Urinary bladder (tissue), 4 donors: ENCODE measurements around the gene DAPK3. TPM values are rescaled to one million over a fixed set of nuclear protein-coding genes. Genes with fewer than 3 reads are reported as not detected.
"Not testable (repeated sequence)": the region's sequence is repeated elsewhere in the genome, so short reads cannot be mapped to it uniquely, and the experiment has no call there.

Source experiments
- DNase-seq: peaks from one replicate; pipeline ENCODE4 v3.0.0-alpha.2; 2015; ENCODE audit errors: extremely low spot score
- H3K27ac ChIP-seq: one replicate; pipeline ENCODE4 v1.5.1; 2013; ENCODE audit warnings: low read depth, mild to moderate bottlenecking, moderate library complexity
- H3K36me3 ChIP-seq: one replicate; pipeline ENCODE4 v1.6.1; 2013; ENCODE audit warnings: mild to moderate bottlenecking, moderate library complexity; ENCODE audit not compliant: insufficient read depth
- H3K4me1 ChIP-seq: one replicate; pipeline ENCODE4 v1.6.1; 2013; ENCODE audit warnings: mild to moderate bottlenecking, moderate library complexity; ENCODE audit not compliant: insufficient read depth
- H3K4me3 ChIP-seq: one replicate; pipeline ENCODE4 v1.5.1; 2013; ENCODE audit warnings: low read depth, low read length
- WGBS: extraction: QIAGEN DNeasy Blood & Tissue Kit; methylation state at CpG from one replicate; pipeline ENCODE4 v1.1.7; 2013; 5-methylcytosine and 5-hydroxymethylcytosine counted together
- polyA plus RNA-seq: library from polyadenylated mRNA; stranded (reverse); fragments of 200-250 nt; gene quantifications from one replicate; pipeline ENCODE4 v1.2.3, GENCODE V29; 2013
- total RNA-seq: library from RNA; depleted of rRNA; stranded (reverse); fragments of >200 nt; gene quantifications from one replicate; pipeline ENCODE4 v1.2.3, GENCODE V29; 2014
- donor health status: healthy with polysubstance abuse.
- donor health status: healthy.

Gene DAPK3
- total and polyA plus RNA-seq, 2 donors, result 71.9 to 129 TPM

- no peak for DNase-seq
- no peak overlapping the region for H3K27ac ChIP-seq
- no peaks in the 10 kb centered on the region for H3K36me3 ChIP-seq
- H3K4me3 ChIP-seq, result no peak overlapping the region
- H3K4me1 ChIP-seq, result no peaks in the 10 kb centered on the region
- WGBS, result 51% methylated on average over 2 of the region's 2 CpGs
Measured at GRCh38 chr19:3945838-3946237, 25.1 kb downstream of the DAPK3 start.

- DNase-seq, result no peak
- Histone ChIP-seq H3K4me1 (no peaks in the 10 kb centered on the region), H3K4me3 (no peak overlapping the region), H3K36me3 (no peaks in the 10 kb centered on the region), H3K27ac (no peak overlapping the region)
- WGBS, result 78% methylated on average over 11 of the region's 11 CpGs
Measured at GRCh38 chr19:3944018-3944721, 26.7 kb downstream of the DAPK3 start.

GRCh38 chr19:3942790-3943409 lies 28.0 kb downstream of the DAPK3 start:
- Histone ChIP-seq H3K4me1 (no peaks in the 10 kb centered on the region), H3K36me3 (no peaks in the 10 kb centered on the region), H3K27ac (no peak overlapping the region), H3K4me3 (no peak overlapping the region)
- DNase-seq, result no peak
- 77% methylated on average over 8 of the region's 8 CpGs for WGBS

GRCh38 chr19:3938300-3938950 lies 32.5 kb downstream of the DAPK3 start:
- not testable (repeated sequence) for H3K36me3 ChIP-seq, DNase-seq, H3K4me1 ChIP-seq, H3K4me3 ChIP-seq, H3K27ac ChIP-seq
- whole genome bisulfite sequencing, result 93% methylated on average over 22 of the region's 22 CpGs

- H3K27ac ChIP-seq, result no peak overlapping the region
- H3K36me3 ChIP-seq, result no peaks in the 10 kb centered on the region
- no peak for DNase-seq
- H3K4me3 ChIP-seq, result no peak overlapping the region
- no peaks in the 10 kb centered on the region for H3K4me1 ChIP-seq
- WGBS, result 85% methylated on average over 27 of the region's 29 CpGs
Measured at GRCh38 chr19:3936506-3937442, 34.1 kb downstream of the DAPK3 start.

- WGBS, result 2% methylated on average over 51 of the region's 51 CpGs
- Histone ChIP-seq H3K4me1 (no peaks in the 10 kb centered on the region), H3K27ac (no peak within 1 kb of the TSS), H3K36me3 (no peaks in the 10 kb centered on the region), H3K4me3 (no peak within 1 kb of the TSS)
- DNase-seq, result no peak
Measured at GRCh38 chr19:3932931-3933810, 37.7 kb downstream of the DAPK3 start, which contains the start of gene NMRK2. NMRK2 (plus strand) TSS chr19:3933069; CDS start chr19:3933672, 603 bp downstream.

- 73% methylated on average over 8 of the region's 8 CpGs for WGBS
Measured at GRCh38 chr19:3931041-3931440, 39.9 kb downstream of the DAPK3 start.

GRCh38 chr19:3923912-3924311 lies 47.0 kb downstream of the DAPK3 start:
- WGBS, result 71% methylated on average over 1 of the region's 1 CpG

More at GRCh38 chr19:3931041-3931440, 39.9 kb downstream of the DAPK3 start:
- no peak overlapping the region for H3K27ac ChIP-seq
- DNase-seq, result no peak
- H3K4me1 ChIP-seq, result no peaks in the 10 kb centered on the region
- H3K4me3 ChIP-seq, result no peak overlapping the region
- H3K36me3 ChIP-seq, result no peaks in the 10 kb centered on the region

GRCh38 chr19:3923096-3923758 lies 47.7 kb downstream of the DAPK3 start:
- no peaks in the 10 kb centered on the region for H3K4me1 ChIP-seq
- H3K27ac ChIP-seq, result no peak overlapping the region
- H3K4me3 ChIP-seq, result no peak overlapping the region
- DNase-seq, result no peak
- H3K36me3 ChIP-seq, result no peaks in the 10 kb centered on the region

More at GRCh38 chr19:3923912-3924311, 47.0 kb downstream of the DAPK3 start:
- Histone ChIP-seq H3K4me3 (no peak overlapping the region), H3K4me1 (no peaks in the 10 kb centered on the region), H3K27ac (no peak overlapping the region), H3K36me3 (no peaks in the 10 kb centered on the region)
- no peak for DNase-seq

GRCh38 chr19:3919793-3920192 lies 51.1 kb downstream of the DAPK3 start:
- Histone ChIP-seq H3K36me3 (no peaks in the 10 kb centered on the region), H3K27ac (no peak overlapping the region), H3K4me3 (no peak overlapping the region), H3K4me1 (no peaks in the 10 kb centered on the region)
- DNase-seq, result no peak
- WGBS, result 93% methylated on average over 8 of the region's 8 CpGs

GRCh38 chr19:3916033-3916432 lies 54.9 kb downstream of the DAPK3 start:
- no peak for DNase-seq
- Histone ChIP-seq H3K4me3 (no peak overlapping the region), H3K27ac (no peak overlapping the region), H3K4me1 (no peaks in the 10 kb centered on the region), H3K36me3 (no peaks in the 10 kb centered on the region)
- 91% methylated on average over 5 of the region's 5 CpGs for WGBS

GRCh38 chr19:3914199-3914598 lies 56.7 kb downstream of the DAPK3 start:
- no peak for DNase-seq
- Histone ChIP-seq H3K27ac (no peak overlapping the region), H3K36me3 (no peaks in the 10 kb centered on the region), H3K4me1 (no peaks in the 10 kb centered on the region), H3K4me3 (no peak overlapping the region)
- 80% methylated on average over 9 of the region's 9 CpGs for WGBS
